Measurements from ENCODE around the gene SKI.

DNA sequence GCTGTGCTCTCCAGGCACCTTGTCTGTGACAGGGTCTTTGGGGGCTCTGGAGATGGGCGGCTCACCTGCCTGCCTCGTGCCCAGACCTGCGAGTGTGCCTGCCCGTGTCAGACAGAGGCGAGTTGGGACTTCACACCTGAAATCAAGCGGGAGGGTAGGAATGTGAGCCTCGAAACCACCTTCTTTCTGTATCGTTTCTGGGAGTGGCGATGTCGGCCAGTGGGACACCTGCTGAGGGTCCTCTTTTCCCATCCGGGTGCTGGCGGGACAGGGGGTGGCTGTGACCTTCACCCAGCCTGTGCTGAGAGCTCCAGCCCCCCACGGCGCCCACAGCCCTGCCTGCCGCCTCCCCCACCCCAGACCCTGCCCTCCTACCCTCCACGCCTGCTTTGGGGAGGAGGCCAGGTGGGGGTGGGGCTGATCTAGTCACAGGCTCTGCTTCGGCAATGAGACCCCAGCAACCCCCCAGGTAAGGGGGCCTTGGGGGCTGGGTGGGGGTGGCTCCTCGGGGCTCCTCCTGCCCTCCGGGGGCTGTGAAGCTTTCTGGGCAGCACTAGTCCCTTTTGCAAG, 17.9 kb upstream of the SKI start:
- TF ChIP-seq, protein P1, sequence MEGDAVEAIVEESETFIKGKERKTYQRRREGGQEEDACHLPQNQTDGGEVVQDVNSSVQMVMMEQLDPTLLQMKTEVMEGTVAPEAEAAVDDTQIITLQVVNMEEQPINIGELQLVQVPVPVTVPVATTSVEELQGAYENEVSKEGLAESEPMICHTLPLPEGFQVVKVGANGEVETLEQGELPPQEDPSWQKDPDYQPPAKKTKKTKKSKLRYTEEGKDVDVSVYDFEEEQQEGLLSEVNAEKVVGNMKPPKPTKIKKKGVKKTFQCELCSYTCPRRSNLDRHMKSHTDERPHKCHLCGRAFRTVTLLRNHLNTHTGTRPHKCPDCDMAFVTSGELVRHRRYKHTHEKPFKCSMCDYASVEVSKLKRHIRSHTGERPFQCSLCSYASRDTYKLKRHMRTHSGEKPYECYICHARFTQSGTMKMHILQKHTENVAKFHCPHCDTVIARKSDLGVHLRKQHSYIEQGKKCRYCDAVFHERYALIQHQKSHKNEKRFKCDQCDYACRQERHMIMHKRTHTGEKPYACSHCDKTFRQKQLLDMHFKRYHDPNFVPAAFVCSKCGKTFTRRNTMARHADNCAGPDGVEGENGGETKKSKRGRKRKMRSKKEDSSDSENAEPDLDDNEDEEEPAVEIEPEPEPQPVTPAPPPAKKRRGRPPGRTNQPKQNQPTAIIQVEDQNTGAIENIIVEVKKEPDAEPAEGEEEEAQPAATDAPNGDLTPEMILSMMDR (IDR thresholded peaks at IDR 0.05), result no peak
- TF ChIP-seq POLR2A (IDR thresholded peaks at IDR 0.05) (no peak), POLR2AphosphoS5 (IDR thresholded peaks at IDR 0.05) (no peak)

All from breast epithelium (tissue), 3 donors.